Karpas-422 (cell line): Measurements from ENCODE around the gene MCOLN2. TPM values are rescaled to one million over a fixed set of nuclear protein-coding genes. Genes with fewer than 3 reads are reported as not detected.
A peak's percentile ranks its signal among the peaks of the same experiment; 100 is the strongest.

ENCODE experiments used
- DNase-seq: peaks from one replicate; pipeline ENCODE4 v3.0.0-alpha.2; 2015
- H2AFZ ChIP-seq: fragments of 200-600 bp; sonication (generic); 2 replicates; pipeline ENCODE4 v1.6.1; 2014; ENCODE audit warnings: antibody characterized with exemption, low read length, mixed read lengths
- H3K27ac ChIP-seq: fragments of 200-600 bp; sonication (generic); 2 replicates; pipeline ENCODE4 v1.5.1; 2014; ENCODE audit warnings: mild to moderate bottlenecking, low read length, moderate library complexity
- H3K27me3 ChIP-seq: fragments of 200-600 bp; sonication (generic); 2 replicates; pipeline ENCODE4 v1.6.1; 2014; ENCODE audit warnings: low read length, mixed read lengths
- H3K36me3 ChIP-seq: fragments of 200-600 bp; sonication (generic); 2 replicates; pipeline ENCODE4 v1.6.1; 2014; ENCODE audit warnings: low read length, mixed read lengths; ENCODE audit not compliant: insufficient read depth
- H3K4me1 ChIP-seq: fragments of 200-600 bp; sonication (generic); 2 replicates; pipeline ENCODE4 v1.6.1; 2014; ENCODE audit warnings: mild to moderate bottlenecking, low read length, mixed read lengths
- H3K4me2 ChIP-seq: fragments of 200-600 bp; sonication (generic); 2 replicates; pipeline ENCODE4 v1.6.1; 2014; ENCODE audit warnings: low read length, low read depth, mild to moderate bottlenecking; ENCODE audit not compliant: poor library complexity, severe bottlenecking
- H3K4me3 ChIP-seq: fragments of 200-600 bp; sonication (generic); 2 replicates; pipeline ENCODE4 v1.5.1; 2014; ENCODE audit warnings: mild to moderate bottlenecking, antibody characterized with exemption, low read length, mixed read lengths
- H3K79me2 ChIP-seq: fragments of 200-600 bp; sonication (generic); 2 replicates; pipeline ENCODE4 v1.6.1; 2014; ENCODE audit warnings: mild to moderate bottlenecking, low read length, mixed read lengths
- H3K9ac ChIP-seq: fragments of 200-600 bp; sonication (generic); 2 replicates; pipeline ENCODE4 v1.6.0; 2014; ENCODE audit warnings: low read length
- H3K9me2 ChIP-seq: fragments of 200-600 bp; sonication (generic), shearing (Covaris generic); replicated peaks from 2 replicates; pipeline ENCODE4 v1.6.0; 2014; ENCODE audit warnings: mild to moderate bottlenecking, low read length, moderate library complexity; ENCODE audit not compliant: insufficient read depth
- H3K9me3 ChIP-seq: fragments of 300-700, 200-600 bp; sonication (generic); 2 replicates; pipeline ENCODE4 v1.6.1; 2014; ENCODE audit warnings: low read length, mixed read lengths
- H4K20me1 ChIP-seq: fragments of 200-600 bp; sonication (generic); 2 replicates; pipeline ENCODE4 v1.6.1; 2014; ENCODE audit warnings: mild to moderate bottlenecking, antibody characterized with exemption, low read length, low read depth; ENCODE audit not compliant: insufficient read depth
- total RNA-seq: library from RNA; depleted of rRNA; stranded (reverse); fragments of >200 nt; shearing (Covaris generic); gene quantifications from 2 replicates; pipeline ENCODE4 v1.2.3, GENCODE V29; 2014; ENCODE audit warnings: low replicate concordance

MCOLN2 gene
- total RNA-seq, 1 experiment from 2014 or later, result 56.1 TPM

- DNase-seq, result no peak
- Histone ChIP-seq H3K79me2 (peaks cover 62% of the 10 kb centered on the region), H3K36me3 (no peaks in the 10 kb centered on the region), H3K27me3 (no peaks in the 10 kb centered on the region), H3K4me1 (peaks cover 17% of the 10 kb centered on the region), H2AFZ (no peak overlapping the region), H4K20me1 (no peaks in the 10 kb centered on the region), H3K27ac (no peak overlapping the region), H3K4me3 (no peak overlapping the region), H3K9ac (no peak overlapping the region), H3K9me3 (no peaks in the 10 kb centered on the region), H3K4me2 (peak overlapping the region; percentile 42), H3K9me2 (no peaks in the 10 kb centered on the region)
Measured at GRCh38 chr1:84973498-84974334, 23.2 kb downstream of the MCOLN2 start.

- peaks cover 56% of the 10 kb centered on the region for H3K79me2 ChIP-seq
- no peak overlapping the region for H2AFZ ChIP-seq
- H3K27me3 ChIP-seq, result no peaks in the 10 kb centered on the region
- H3K36me3 ChIP-seq, result no peaks in the 10 kb centered on the region
- H3K4me1 ChIP-seq, result peaks cover 17% of the 10 kb centered on the region
- H3K4me2 ChIP-seq, result peak overlapping the region; percentile 42
- no peaks in the 10 kb centered on the region for H4K20me1 ChIP-seq
- H3K27ac ChIP-seq, result peak overlapping the region; percentile 20; the same call in 1 of the 2 replicates
- no peak for DNase-seq
- no peaks in the 10 kb centered on the region for H3K9me2 ChIP-seq
- peak overlapping the region; percentile 35; the same call in 1 of the 2 replicates for H3K4me3 ChIP-seq
- H3K9ac ChIP-seq, result peak overlapping the region; percentile 31
- H3K9me3 ChIP-seq, result no peaks in the 10 kb centered on the region
Measured at GRCh38 chr1:84972377-84972987, 24.4 kb downstream of the MCOLN2 start.

GRCh38 chr1:84971957-84972356, 25.0 kb downstream of the MCOLN2 start:
- peaks cover 51% of the 10 kb centered on the region for H3K79me2 ChIP-seq
- no peak overlapping the region for H2AFZ ChIP-seq
- H3K4me3 ChIP-seq, result peak overlapping the region; percentile 35; the same call in 1 of the 2 replicates
- H3K4me1 ChIP-seq, result peaks cover 17% of the 10 kb centered on the region
- H3K9me3 ChIP-seq, result no peaks in the 10 kb centered on the region
- DNase-seq, result no peak
- peak overlapping the region; percentile 31 for H3K9ac ChIP-seq
- H3K4me2 ChIP-seq, result peak overlapping the region; percentile 42
- H3K36me3 ChIP-seq, result no peaks in the 10 kb centered on the region
- H4K20me1 ChIP-seq, result no peaks in the 10 kb centered on the region
- H3K27ac ChIP-seq, result peak overlapping the region; percentile 20; the same call in 1 of the 2 replicates
- no peaks in the 10 kb centered on the region for H3K27me3 ChIP-seq
- no peaks in the 10 kb centered on the region for H3K9me2 ChIP-seq

- no peak overlapping the region for H3K4me3 ChIP-seq
- no peaks in the 10 kb centered on the region for H3K27me3 ChIP-seq
- no peaks in the 10 kb centered on the region for H3K9me2 ChIP-seq
- H4K20me1 ChIP-seq, result no peaks in the 10 kb centered on the region
- H3K4me2 ChIP-seq, result no peak overlapping the region
- H3K27ac ChIP-seq, result no peak overlapping the region
- H3K79me2 ChIP-seq, result peaks cover 29% of the 10 kb centered on the region
- no peak for DNase-seq
- H2AFZ ChIP-seq, result no peak overlapping the region
- no peaks in the 10 kb centered on the region for H3K36me3 ChIP-seq
- no peak overlapping the region for H3K9ac ChIP-seq
- H3K4me1 ChIP-seq, result peaks cover 16% of the 10 kb centered on the region
- no peaks in the 10 kb centered on the region for H3K9me3 ChIP-seq
Measured at GRCh38 chr1:84969489-84970250, 27.2 kb downstream of the MCOLN2 start.

- peaks cover 22% of the 10 kb centered on the region for H3K79me2 ChIP-seq
- H3K9ac ChIP-seq, result no peak overlapping the region
- no peak overlapping the region for H2AFZ ChIP-seq
- no peaks in the 10 kb centered on the region for H3K36me3 ChIP-seq
- no peak overlapping the region for H3K4me2 ChIP-seq
- no peak for DNase-seq
- peaks cover 14% of the 10 kb centered on the region for H3K4me1 ChIP-seq
- H4K20me1 ChIP-seq, result no peaks in the 10 kb centered on the region
- H3K4me3 ChIP-seq, result no peak overlapping the region
- H3K27me3 ChIP-seq, result no peaks in the 10 kb centered on the region
- no peaks in the 10 kb centered on the region for H3K9me3 ChIP-seq
- H3K9me2 ChIP-seq, result no peaks in the 10 kb centered on the region
- H3K27ac ChIP-seq, result no peak overlapping the region
Measured at GRCh38 chr1:84968865-84969264, 28.0 kb downstream of the MCOLN2 start.

- H3K4me3 ChIP-seq, result no peak overlapping the region
- no peak overlapping the region for H3K4me2 ChIP-seq
- H3K9me2 ChIP-seq, result no peaks in the 10 kb centered on the region
- DNase-seq, result no peak
- H4K20me1 ChIP-seq, result no peaks in the 10 kb centered on the region
- peaks cover 14% of the 10 kb centered on the region for H3K4me1 ChIP-seq
- peaks cover 19% of the 10 kb centered on the region for H3K79me2 ChIP-seq
- H3K36me3 ChIP-seq, result no peaks in the 10 kb centered on the region
- no peaks in the 10 kb centered on the region for H3K27me3 ChIP-seq
- no peaks in the 10 kb centered on the region for H3K9me3 ChIP-seq
- H3K27ac ChIP-seq, result no peak overlapping the region
- no peak overlapping the region for H3K9ac ChIP-seq
- H2AFZ ChIP-seq, result no peak overlapping the region
Measured at GRCh38 chr1:84968101-84968500, 28.8 kb downstream of the MCOLN2 start.

- no peaks in the 10 kb centered on the region for H3K9me2 ChIP-seq
- no peaks in the 10 kb centered on the region for H3K9me3 ChIP-seq
- H2AFZ ChIP-seq, result no peak overlapping the region
- no peak for DNase-seq
- peaks cover 11% of the 10 kb centered on the region for H3K4me1 ChIP-seq
- no peaks in the 10 kb centered on the region for H3K27me3 ChIP-seq
- H3K36me3 ChIP-seq, result no peaks in the 10 kb centered on the region
- H3K27ac ChIP-seq, result no peak overlapping the region
- H3K79me2 ChIP-seq, result peaks cover 15% of the 10 kb centered on the region
- no peak overlapping the region for H3K9ac ChIP-seq
- no peak overlapping the region for H3K4me2 ChIP-seq
- no peaks in the 10 kb centered on the region for H4K20me1 ChIP-seq
- H3K4me3 ChIP-seq, result no peak overlapping the region
Measured at GRCh38 chr1:84967666-84968065, 29.2 kb downstream of the MCOLN2 start.

- no peak for DNase-seq
- Histone ChIP-seq H3K36me3 (no peaks in the 10 kb centered on the region), H3K79me2 (peaks cover 3% of the 10 kb centered on the region; the same call in 1 of the 2 replicates), H3K27ac (no peak overlapping the region), H3K4me1 (no peaks in the 10 kb centered on the region), H4K20me1 (no peaks in the 10 kb centered on the region), H3K4me2 (no peak overlapping the region), H2AFZ (no peak overlapping the region), H3K27me3 (no peaks in the 10 kb centered on the region), H3K4me3 (no peak overlapping the region), H3K9ac (no peak overlapping the region), H3K9me3 (no peaks in the 10 kb centered on the region), H3K9me2 (no peaks in the 10 kb centered on the region)
Measured at GRCh38 chr1:84963021-84963420, 33.9 kb downstream of the MCOLN2 start.
